Measurements from ENCODE around the gene FSIP1. TPM values are rescaled to one million over a fixed set of nuclear protein-coding genes. Genes with fewer than 3 reads are reported as not detected.
A peak's percentile ranks its signal among the peaks of the same experiment; 100 is the strongest.

Gene FSIP1
- total RNA-seq, 4 donors from 2014 or later: 0.83 to 4.6 (median 1.4) TPM

GRCh38 chr15:39641191-39641889 is 141.3 kb downstream of the FSIP1 start:
- H3K27ac ChIP-seq (replicated peaks in 1 of 4): no peak overlapping the region
- no peak overlapping the region for H3K4me3 ChIP-seq
- DNase-seq (ENCODE audit: extremely low spot score): no peak
- intact Hi-C loops (cut with DNase I): no loop called here
- TF ChIP-seq CTCF (IDR thresholded peaks at IDR 0.05) (peak in 1 of 3 experiments; percentile 25), POLR2A (IDR thresholded peaks at IDR 0.05; ENCODE audit: low read depth) (no peak), EP300 (IDR thresholded peaks at IDR 0.05) (no peak), POLR2AphosphoS5 (IDR thresholded peaks at IDR 0.05) (no peak)
- no peaks in the 10 kb centered on the region for H3K27me3 ChIP-seq
- peaks cover 0 to 42% (median 34%) of the 10 kb centered on the region in 4 donors for H3K4me1 ChIP-seq
- no peaks in the 10 kb centered on the region for H3K9me3 ChIP-seq
- no peaks in the 10 kb centered on the region for H3K36me3 ChIP-seq
- 85% methylated on average over 11 of the region's 11 CpGs for WGBS

- Histone ChIP-seq H3K4me3 (no peak overlapping the region), H3K27ac (replicated peaks in 1 of 4) (no peak overlapping the region), H3K4me1 (peaks cover 0 to 40% (median 34%) of the 10 kb centered on the region in 4 donors), H3K36me3 (no peaks in the 10 kb centered on the region), H3K27me3 (no peaks in the 10 kb centered on the region), H3K9me3 (no peaks in the 10 kb centered on the region)
- WGBS: 52% methylated on average over 3 of the region's 3 CpGs
- intact Hi-C loops (cut with DNase I): no loop called here
- TF ChIP-seq CTCF (IDR thresholded peaks at IDR 0.05): no peak
- TF ChIP-seq POLR2A (IDR thresholded peaks at IDR 0.05; ENCODE audit: low read depth): no peak
- no peak for TF ChIP-seq POLR2AphosphoS5 (IDR thresholded peaks at IDR 0.05)
- TF ChIP-seq EP300 (IDR thresholded peaks at IDR 0.05): no peak
- no peak for DNase-seq (ENCODE audit: extremely low spot score)
These were observed 142.0 kb downstream of the FSIP1 start for GRCh38 chr15:39640665-39641064.

DNA sequence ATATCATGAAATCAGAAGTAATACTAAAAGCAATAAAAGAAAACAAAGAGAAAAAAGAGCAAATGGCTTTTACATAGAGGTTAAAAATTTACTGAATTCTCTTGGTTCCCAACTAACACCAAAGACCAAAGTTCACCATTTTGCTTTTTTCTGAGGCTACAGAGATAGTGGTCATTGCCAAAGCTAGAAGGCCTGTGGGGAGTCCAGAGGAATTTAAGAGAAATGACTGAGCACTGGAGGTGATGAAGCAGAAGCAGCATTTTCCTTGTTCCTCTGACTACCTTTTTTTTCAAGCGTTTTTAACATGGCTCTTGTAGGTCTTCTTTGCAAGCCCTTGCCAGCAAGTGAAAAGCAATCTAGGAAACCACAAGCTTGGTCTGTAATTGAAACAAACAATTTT is 143.6 kb downstream of the FSIP1 start:
- no peaks in the 10 kb centered on the region for H3K27me3 ChIP-seq
- peaks cover 0 to 33% (median 29%) of the 10 kb centered on the region in 4 donors for H3K4me1 ChIP-seq
- H3K9me3 ChIP-seq: no peaks in the 10 kb centered on the region
- WGBS: 96% methylated on average over 1 of the region's 1 CpG
- no peak overlapping the region for H3K4me3 ChIP-seq
- DNase-seq (ENCODE audit: extremely low spot score): no peak
- intact Hi-C loops (cut with DNase I): no loop called here
- no peak overlapping the region for H3K27ac ChIP-seq (replicated peaks in 1 of 4)
- no peak for TF ChIP-seq POLR2A (IDR thresholded peaks at IDR 0.05; ENCODE audit: low read depth)
- H3K36me3 ChIP-seq: no peaks in the 10 kb centered on the region

GRCh38 chr15:39638041-39638440 is 144.6 kb downstream of the FSIP1 start:
- Histone ChIP-seq H3K4me1 (peaks cover 0 to 26% (median 25%) of the 10 kb centered on the region in 4 donors), H3K36me3 (no peaks in the 10 kb centered on the region), H3K27ac (replicated peaks in 1 of 4) (no peak overlapping the region), H3K27me3 (no peaks in the 10 kb centered on the region), H3K9me3 (no peaks in the 10 kb centered on the region), H3K4me3 (no peak overlapping the region)
- intact Hi-C loops (cut with DNase I): no loop called here
- no peak for DNase-seq (ENCODE audit: extremely low spot score)
- TF ChIP-seq POLR2AphosphoS5 (IDR thresholded peaks at IDR 0.05) (no peak), POLR2A (IDR thresholded peaks at IDR 0.05; ENCODE audit: low read depth) (no peak), CTCF (IDR thresholded peaks at IDR 0.05) (no peak), EP300 (IDR thresholded peaks at IDR 0.05) (no peak)
- WGBS: 96% methylated on average over 1 of the region's 1 CpG

DNA sequence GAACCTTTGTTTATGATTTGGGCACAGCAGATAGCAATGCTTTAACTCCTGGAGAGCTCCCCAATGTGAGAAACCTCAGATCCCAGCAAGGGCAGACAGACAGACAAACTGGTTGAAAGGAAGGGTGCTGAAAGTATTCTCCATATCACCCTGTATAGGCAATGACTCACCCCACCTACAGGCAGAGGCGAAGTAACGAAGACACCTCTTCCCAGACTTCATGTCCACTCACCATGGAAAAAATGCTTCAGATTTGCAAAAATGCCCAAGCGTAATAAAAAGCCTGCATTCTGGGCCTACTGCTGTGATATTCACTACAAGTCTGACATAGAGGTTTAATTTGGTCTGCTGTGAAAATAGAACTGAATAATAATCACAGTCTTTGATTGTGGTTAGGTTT is 151.3 kb downstream of the FSIP1 start:
- Histone ChIP-seq H3K9me3 (no peaks in the 10 kb centered on the region), H3K4me1 (peaks cover 19 to 30% (median 26%) of the 10 kb centered on the region in 4 donors), H3K27ac (replicated peaks in 1 of 4) (no peak overlapping the region), H3K36me3 (no peaks in the 10 kb centered on the region), H3K27me3 (no peaks in the 10 kb centered on the region), H3K4me3 (no peak overlapping the region)
- 98% methylated on average over 3 of the region's 3 CpGs for WGBS
- no peak for TF ChIP-seq POLR2AphosphoS5 (IDR thresholded peaks at IDR 0.05)
- TF ChIP-seq EP300 (IDR thresholded peaks at IDR 0.05): no peak
- TF ChIP-seq CTCF (IDR thresholded peaks at IDR 0.05): no peak
- no peak for TF ChIP-seq POLR2A (IDR thresholded peaks at IDR 0.05; ENCODE audit: low read depth)
- intact Hi-C loops (cut with DNase I): no loop called here
- DNase-seq (ENCODE audit: extremely low spot score): no peak
